ENCODE data around the gene NLRP5.

The NLRP5 gene

GRCh38 chr19:56101746-56102535 is 115.4 kb downstream of the NLRP5 start:
- Histone ChIP-seq H3K9me2 (replicated peaks; ENCODE audit: low read depth, low read length) (no peaks in the 10 kb centered on the region), H3K4me1 (ENCODE audit: insufficient read depth, low read length, poor library complexity, severe bottlenecking) (no peaks in the 10 kb centered on the region), H3K9ac (ENCODE audit: low read depth, low read length, poor library complexity, severe bottlenecking) (no peak overlapping the region), H2AFZ (ENCODE audit: low read length) (no peak overlapping the region), H3K9me3 (ENCODE audit: insufficient read depth, low read depth, low read length) (no peaks in the 10 kb centered on the region), H4K20me1 (ENCODE audit: insufficient read depth, low read length, poor library complexity, severe bottlenecking) (peaks cover 35% of the 10 kb centered on the region), H3K27me3 (ENCODE audit: insufficient read depth, low read length, poor library complexity, severe bottlenecking) (no peaks in the 10 kb centered on the region), H3K4me2 (ENCODE audit: low read depth, low read length, poor library complexity, severe bottlenecking) (no peak overlapping the region), H3K79me2 (ENCODE audit: insufficient read depth, low read length) (peaks cover 43% of the 10 kb centered on the region), H3K36me3 (ENCODE audit: insufficient read depth, low read length) (peaks cover 48% of the 10 kb centered on the region; the same call in 1 of the 2 replicates), H3F3A (ENCODE audit: low read depth) (no peaks in the 10 kb centered on the region), H3K4me3 (ENCODE audit: low read length, poor library complexity, severe bottlenecking) (no peak overlapping the region)
- no peak for TF ChIP-seq CTCF (conservative IDR thresholded peaks at IDR 0.05; ENCODE audit: low read length)
- no peak for TF ChIP-seq EZH2phosphoT487 (IDR thresholded peaks at IDR 0.05; ENCODE audit: borderline replicate concordance)

- Histone ChIP-seq H3K79me2 (ENCODE audit: insufficient read depth, low read length) (peaks cover 55% of the 10 kb centered on the region), H3K4me3 (ENCODE audit: low read length, poor library complexity, severe bottlenecking) (no peak overlapping the region), H3K27me3 (ENCODE audit: insufficient read depth, low read length, poor library complexity, severe bottlenecking) (no peaks in the 10 kb centered on the region), H3K9me2 (replicated peaks; ENCODE audit: low read depth, low read length) (no peaks in the 10 kb centered on the region), H3K9me3 (ENCODE audit: insufficient read depth, low read depth, low read length) (no peaks in the 10 kb centered on the region), H3K36me3 (ENCODE audit: insufficient read depth, low read length) (peaks cover 42% of the 10 kb centered on the region; the same call in 1 of the 2 replicates), H3K4me2 (ENCODE audit: low read depth, low read length, poor library complexity, severe bottlenecking) (no peak overlapping the region), H2AFZ (ENCODE audit: low read length) (no peak overlapping the region), H3K4me1 (ENCODE audit: insufficient read depth, low read length, poor library complexity, severe bottlenecking) (no peaks in the 10 kb centered on the region), H4K20me1 (ENCODE audit: insufficient read depth, low read length, poor library complexity, severe bottlenecking) (peaks cover 46% of the 10 kb centered on the region), H3K9ac (ENCODE audit: low read depth, low read length, poor library complexity, severe bottlenecking) (no peak overlapping the region), H3F3A (ENCODE audit: low read depth) (no peaks in the 10 kb centered on the region)
- TF ChIP-seq EZH2phosphoT487 (IDR thresholded peaks at IDR 0.05; ENCODE audit: borderline replicate concordance): no peak
- TF ChIP-seq CTCF (conservative IDR thresholded peaks at IDR 0.05; ENCODE audit: low read length): no peak
Measured at GRCh38 chr19:56103027-56103614, 116.5 kb downstream of the NLRP5 start.

GRCh38 chr19:56104423-56104822 is 117.8 kb downstream of the NLRP5 start:
- H3F3A ChIP-seq (ENCODE audit: low read depth): no peaks in the 10 kb centered on the region
- H3K79me2 ChIP-seq (ENCODE audit: insufficient read depth, low read length): peaks cover 68% of the 10 kb centered on the region
- H3K4me2 ChIP-seq (ENCODE audit: low read depth, low read length, poor library complexity, severe bottlenecking): no peak overlapping the region
- peaks cover 59% of the 10 kb centered on the region for H4K20me1 ChIP-seq (ENCODE audit: insufficient read depth, low read length, poor library complexity, severe bottlenecking)
- no peak overlapping the region for H3K4me3 ChIP-seq (ENCODE audit: low read length, poor library complexity, severe bottlenecking)
- H3K9me2 ChIP-seq (replicated peaks; ENCODE audit: low read depth, low read length): no peaks in the 10 kb centered on the region
- H3K9ac ChIP-seq (ENCODE audit: low read depth, low read length, poor library complexity, severe bottlenecking): no peak overlapping the region
- no peaks in the 10 kb centered on the region for H3K9me3 ChIP-seq (ENCODE audit: insufficient read depth, low read depth, low read length)
- no peaks in the 10 kb centered on the region for H3K27me3 ChIP-seq (ENCODE audit: insufficient read depth, low read length, poor library complexity, severe bottlenecking)
- no peak overlapping the region for H2AFZ ChIP-seq (ENCODE audit: low read length)
- no peaks in the 10 kb centered on the region for H3K4me1 ChIP-seq (ENCODE audit: insufficient read depth, low read length, poor library complexity, severe bottlenecking)
- no peak for TF ChIP-seq EZH2phosphoT487 (IDR thresholded peaks at IDR 0.05; ENCODE audit: borderline replicate concordance)
- no peak for TF ChIP-seq CTCF (conservative IDR thresholded peaks at IDR 0.05; ENCODE audit: low read length)
- peaks cover 36% of the 10 kb centered on the region; the same call in 1 of the 2 replicates for H3K36me3 ChIP-seq (ENCODE audit: insufficient read depth, low read length)

All from Loucy (cell line).